ENCODE results near the gene DAB1.

Gene DAB1

GRCh38 chr1:56973923-56974742 lies 449.7 kb downstream of the DAB1 start:
- DNase-seq (ENCODE audit: low spot score): no peak

- DNase-seq (ENCODE audit: low spot score): no peak
Measured at GRCh38 chr1:56972976-56973375, 450.9 kb downstream of the DAB1 start.

GRCh38 chr1:56970280-56970679 lies 453.6 kb downstream of the DAB1 start:
- DNase-seq (ENCODE audit: low spot score): no peak

- DNase-seq (ENCODE audit: low spot score): no peak
Measured at GRCh38 chr1:56968878-56969495, 454.9 kb downstream of the DAB1 start.

- peak; percentile 4 for DNase-seq (ENCODE audit: low spot score)
Measured at GRCh38 chr1:56967900-56968832, 455.7 kb downstream of the DAB1 start.

GRCh38 chr1:56967355-56967754 lies 456.5 kb downstream of the DAB1 start:
- no peak for DNase-seq (ENCODE audit: low spot score)

GRCh38 chr1:56966698-56966999 lies 457.2 kb downstream of the DAB1 start:
- DNase-seq (ENCODE audit: low spot score): no peak

- no peak for DNase-seq (ENCODE audit: low spot score)
Measured at GRCh38 chr1:56965916-56966697, 457.8 kb downstream of the DAB1 start, which contains the start of gene C8B. C8B (minus strand) TSS chr1:56966015; CDS start chr1:56965948, 67 bp downstream.

- DNase-seq (ENCODE audit: low spot score): no peak
Measured at GRCh38 chr1:56965191-56965590, 458.7 kb downstream of the DAB1 start.

GRCh38 chr1:56964349-56965017 lies 459.4 kb downstream of the DAB1 start:
- DNase-seq (ENCODE audit: low spot score): no peak

- no peak for DNase-seq (ENCODE audit: low spot score)
Measured at GRCh38 chr1:56963667-56964066, 460.2 kb downstream of the DAB1 start.

- DNase-seq (ENCODE audit: low spot score): no peak
Measured at GRCh38 chr1:56961426-56961825, 462.4 kb downstream of the DAB1 start.

- DNase-seq (ENCODE audit: low spot score): no peak
Measured at GRCh38 chr1:56958526-56958925, 465.3 kb downstream of the DAB1 start.

- no peak for DNase-seq (ENCODE audit: low spot score)
Measured at GRCh38 chr1:56957931-56958330, 465.9 kb downstream of the DAB1 start.

- no peak for DNase-seq (ENCODE audit: low spot score)
Measured at GRCh38 chr1:56954664-56955063, 469.2 kb downstream of the DAB1 start.

- no peak for DNase-seq (ENCODE audit: low spot score)
Measured at GRCh38 chr1:56953386-56953785, 470.5 kb downstream of the DAB1 start.

- DNase-seq (ENCODE audit: low spot score): no peak
Measured at GRCh38 chr1:56952501-56952900, 471.4 kb downstream of the DAB1 start.

- DNase-seq (ENCODE audit: low spot score): peak; percentile 7
Measured at GRCh38 chr1:56948403-56949023, 475.3 kb downstream of the DAB1 start.
